H9 (cell line): ENCODE data around the gene LRRC3. TPM values are rescaled to one million over a fixed set of nuclear protein-coding genes. Genes with fewer than 3 reads are reported as not detected.

Experiments used
- DNase-seq: peaks from one replicate; pipeline ENCODE4 v3.0.0-alpha.2; 2017
- H2AFZ ChIP-seq: one replicate; pipeline ENCODE4 v1.6.1; 2013; ENCODE audit warnings: mild to moderate bottlenecking, low read length, control low read depth, moderate library complexity
- H2AK5ac ChIP-seq: 2 replicates; pipeline ENCODE4 v1.6.1; 2013; ENCODE audit warnings: low read length, control low read depth, mixed read lengths; ENCODE audit not compliant: insufficient read length
- H2BK120ac ChIP-seq: one replicate; pipeline ENCODE4 v1.6.1; 2013; ENCODE audit warnings: low read depth, mild to moderate bottlenecking, low read length, control low read depth, inconsistent platforms; ENCODE audit not compliant: poor library complexity, severe bottlenecking
- H2BK12ac ChIP-seq: 2 replicates; pipeline ENCODE4 v1.6.1; 2013; ENCODE audit warnings: low read length, control low read depth, mixed read lengths, low read depth; ENCODE audit not compliant: insufficient read length
- H2BK15ac ChIP-seq: 2 replicates; pipeline ENCODE4 v1.6.1; 2013; ENCODE audit warnings: low read depth, low read length, control low read depth
- H2BK20ac ChIP-seq: one replicate; pipeline ENCODE4 v1.6.1; 2013; ENCODE audit warnings: low read depth, mild to moderate bottlenecking, low read length, control low read depth, inconsistent platforms; ENCODE audit not compliant: poor library complexity, severe bottlenecking
- H2BK5ac ChIP-seq: 2 replicates; pipeline ENCODE4 v1.6.1; 2013; ENCODE audit warnings: low read length, control low read depth, mixed read lengths; ENCODE audit not compliant: insufficient read length
- H3K14ac ChIP-seq: 2 replicates; pipeline ENCODE4 v1.6.1; 2013; ENCODE audit warnings: low read length, control low read depth; ENCODE audit not compliant: insufficient read depth
- H3K18ac ChIP-seq: 2 replicates; pipeline ENCODE4 v1.6.1; 2013; ENCODE audit warnings: low read depth, mild to moderate bottlenecking, mixed read lengths, low read length, control low read depth; ENCODE audit not compliant: insufficient read length
- H3K23ac ChIP-seq: 2 replicates; pipeline ENCODE4 v1.6.1; 2013; ENCODE audit warnings: low read length, control low read depth, mixed read lengths, low read depth; ENCODE audit not compliant: insufficient read length
- H3K23me2 ChIP-seq: 2 replicates; pipeline ENCODE4 v1.6.1; 2013; ENCODE audit warnings: low read depth, mild to moderate bottlenecking, mixed read lengths, low read length, control low read depth; ENCODE audit not compliant: insufficient read length, poor library complexity, severe bottlenecking
- H3K27ac ChIP-seq: 2 replicates; pipeline ENCODE4 v1.5.1; 2013; ENCODE audit warnings: low read length, control low read depth, mixed read lengths, low read depth; ENCODE audit not compliant: insufficient read length
- H3K27me3 ChIP-seq: 2 replicates; pipeline ENCODE4 v1.6.1; 2013; ENCODE audit warnings: low read length, control low read depth, inconsistent platforms; ENCODE audit not compliant: insufficient read depth
- H3K4ac ChIP-seq: 2 replicates; pipeline ENCODE4 v1.6.1; 2013; ENCODE audit warnings: low read depth, mild to moderate bottlenecking, control low read depth, inconsistent platforms, low read length, moderate library complexity
- H3K4me1 ChIP-seq: 2 replicates; pipeline ENCODE4 v1.6.1; 2013; ENCODE audit warnings: low read length, control low read depth, inconsistent platforms; ENCODE audit not compliant: insufficient read depth
- H3K4me2 ChIP-seq: 2 replicates; pipeline ENCODE4 v1.6.1; 2013; ENCODE audit warnings: low read length, control low read depth, mixed read lengths; ENCODE audit not compliant: insufficient read length, insufficient read depth
- H3K56ac ChIP-seq: 2 replicates; pipeline ENCODE4 v1.6.1; 2013; ENCODE audit warnings: low read depth, mild to moderate bottlenecking, mixed read lengths, low read length, control low read depth; ENCODE audit not compliant: insufficient read length
- H3K79me1 ChIP-seq: 2 replicates; pipeline ENCODE4 v1.6.1; 2013; ENCODE audit warnings: low read depth, mild to moderate bottlenecking, moderate library complexity, low read length, control low read depth, inconsistent platforms; ENCODE audit not compliant: insufficient read depth, poor library complexity, severe bottlenecking
- H3K79me2 ChIP-seq: 2 replicates; pipeline ENCODE4 v1.6.1; 2013; ENCODE audit warnings: low read length, control low read depth, inconsistent platforms; ENCODE audit not compliant: insufficient read depth
- H3K9ac ChIP-seq: 2 replicates; pipeline ENCODE4 v1.6.1; 2013; ENCODE audit warnings: low read length, control low read depth, mixed read lengths; ENCODE audit not compliant: insufficient read length; ENCODE audit errors: extremely low read depth
- H3K9me3 ChIP-seq: one replicate; pipeline ENCODE4 v1.6.1; 2013; ENCODE audit warnings: low read depth, low read length, inconsistent platforms; ENCODE audit not compliant: control insufficient read depth
- H3T11ph ChIP-seq: one replicate; pipeline ENCODE4 v1.6.1; 2013; ENCODE audit warnings: mild to moderate bottlenecking, low read length, control low read depth, inconsistent platforms
- H4K20me1 ChIP-seq: one replicate; pipeline ENCODE4 v1.6.1; 2013; ENCODE audit not compliant: control insufficient read depth, insufficient read length, insufficient read depth
- H4K5ac ChIP-seq: 2 replicates; pipeline ENCODE4 v1.6.1; 2013; ENCODE audit warnings: low read depth, mild to moderate bottlenecking, mixed read lengths, low read length, control low read depth; ENCODE audit not compliant: insufficient read length
- H4K8ac ChIP-seq: replicated peaks from 2 replicates; pipeline ENCODE4 v1.6.1; 2013; ENCODE audit warnings: low read length, control low read depth, mixed read lengths, low read depth; ENCODE audit not compliant: insufficient read length
- H4K91ac ChIP-seq: 2 replicates; pipeline ENCODE4 v1.6.1; 2013; ENCODE audit warnings: low read depth, mild to moderate bottlenecking, moderate library complexity, mixed read lengths, low read length, control low read depth; ENCODE audit not compliant: insufficient read length
- H3K27ac Mint-ChIP-seq, 3 experiments: 2 replicates in 2 of 3; 3 replicates in 1 of 3; pipeline ENCODE4 v1.8.0; 2020 to 2021; ENCODE audit warnings: mixed read lengths in 3 of 3, mild to moderate bottlenecking in 1 of 3, moderate library complexity in 1 of 3
- H3K27me3 Mint-ChIP-seq: 2 replicates; pipeline ENCODE4 v1.8.0; 2021; ENCODE audit warnings: low read depth, mild to moderate bottlenecking, moderate library complexity, mixed read lengths
- H3K36me3 Mint-ChIP-seq, 3 experiments: 2 replicates in 2 of 3; 3 replicates in 1 of 3; pipeline ENCODE4 v1.8.0; 2020 to 2021; ENCODE audit warnings: low read depth in 3 of 3, mixed read lengths in 3 of 3; ENCODE audit not compliant: insufficient read depth in 1 of 3
- H3K4me1 Mint-ChIP-seq, 2 experiments: 2 replicates each; pipeline ENCODE4 v1.8.0; 2020; ENCODE audit warnings: mixed read lengths in 2 of 2
- H3K4me3 Mint-ChIP-seq, 2 experiments: 2 replicates in 1 of 2; 3 replicates in 1 of 2; pipeline ENCODE4 v1.8.0; 2020 to 2021; ENCODE audit warnings: mild to moderate bottlenecking in 2 of 2, mixed read lengths in 2 of 2, moderate library complexity in 1 of 2
- H3K9me3 Mint-ChIP-seq, 2 experiments: 2 replicates in 1 of 2; 3 replicates in 1 of 2; pipeline ENCODE4 v1.8.0; 2020; ENCODE audit warnings: mild to moderate bottlenecking in 2 of 2, mixed read lengths in 2 of 2, moderate library complexity in 1 of 2
- CTCF ChIP-seq: fragments of 200-600 bp; sonication (generic); conservative IDR thresholded peaks from 3 replicates; pipeline ENCODE4 v1.8.0; 2021; ENCODE audit warnings: antibody characterized with exemption, mild to moderate bottlenecking
- WGBS: extraction: QIAGEN DNeasy Blood & Tissue Kit; methylation state at CpG from one replicate; pipeline ENCODE4 v1.1.7; 2013; ENCODE audit warnings: missing lambda C conversion rate, low lambda C conversion rate, mixed read lengths; ENCODE audit not compliant: insufficient read length; ENCODE audit errors: extremely low coverage; 5-methylcytosine and 5-hydroxymethylcytosine counted together
- total RNA-seq: library from RNA; stranded (reverse); gene quantifications from 2 replicates; pipeline ENCODE4 v1.2.1, GENCODE V29; 2021

LRRC3 gene
- total RNA-seq, 1 experiment from 2014 or later, result 3.1 TPM

GRCh38 chr21:44499631-44500030, 44.3 kb downstream of the LRRC3 start:
- Mint-ChIP-seq H3K4me1 (peaks cover 24 to 27% of the 10 kb centered on the region in 2 experiments), H3K27ac (no peak overlapping the region), H3K27me3 (no peaks in the 10 kb centered on the region), H3K4me3 (no peak overlapping the region), H3K36me3 (peaks cover 0 to 7% (median 0%) of the 10 kb centered on the region in 3 experiments; a peak in 2 of 7 replicates), H3K9me3 (no peaks in the 10 kb centered on the region)
- H2AFZ ChIP-seq, result no peak overlapping the region
- H3T11ph ChIP-seq, result no peak overlapping the region
- no peaks in the 10 kb centered on the region for H3K79me2 ChIP-seq
- H2BK120ac ChIP-seq, result no peak overlapping the region
- no peak for TF ChIP-seq CTCF
- H2BK5ac ChIP-seq, result no peak overlapping the region
- no peak overlapping the region for H3K9ac ChIP-seq
- H4K5ac ChIP-seq, result no peak overlapping the region
- H4K8ac ChIP-seq, result no peak overlapping the region
- no peak for DNase-seq
- no CpG with 5 or more reads among the region's 23 CpGs for WGBS
- no peak overlapping the region for H3K23ac ChIP-seq
- no peak overlapping the region for H2BK15ac ChIP-seq
- H3K4me1 ChIP-seq, result peaks cover 4% of the 10 kb centered on the region; the same call in 1 of the 2 replicates
- H3K4me2 ChIP-seq, result no peak overlapping the region
- no peak overlapping the region for H4K91ac ChIP-seq
- no peaks in the 10 kb centered on the region for H4K20me1 ChIP-seq
- no peak overlapping the region for H3K56ac ChIP-seq
- no peak overlapping the region for H3K18ac ChIP-seq
- no peaks in the 10 kb centered on the region for H3K9me3 ChIP-seq
- no peak overlapping the region for H3K14ac ChIP-seq
- no peak overlapping the region for H3K4ac ChIP-seq
- H2BK20ac ChIP-seq, result no peak overlapping the region
- H3K79me1 ChIP-seq, result no peaks in the 10 kb centered on the region
- H3K23me2 ChIP-seq, result no peaks in the 10 kb centered on the region
- no peak overlapping the region for H2BK12ac ChIP-seq
- no peak overlapping the region for H3K27ac ChIP-seq
- H2AK5ac ChIP-seq, result no peak overlapping the region
- no peaks in the 10 kb centered on the region for H3K27me3 ChIP-seq
